HepG2 (cell line): ENCODE measurements around the gene NUP93.

Source experiments
- CTCF ChIP-seq: sonication (generic); formaldehyde crosslinking; IDR thresholded peaks from 2 replicates; pipeline ENCODE4 v1.5.0; 2020; ENCODE audit warnings: mild to moderate bottlenecking, missing genetic modification reagents, moderate library complexity
- EP300 ChIP-seq, 3 experiments: sonication (generic) in 1 of 3; formaldehyde crosslinking in 1 of 3; IDR thresholded peaks; 2 replicates each; pipeline versions ENCODE4 v1.5.1 to v1.6.1; 2011 to 2020; ENCODE audit warnings: low read depth in 2 of 3, low read length in 2 of 3, borderline replicate concordance in 1 of 3, improper control_type of control experiment in 1 of 3, mild to moderate bottlenecking in 1 of 3, missing genetic modification reagents in 1 of 3, moderate library complexity in 1 of 3
- HCFC1 ChIP-seq: fragments of 150-350 bp; IDR thresholded peaks from 2 replicates; pipeline ENCODE4 v1.6.1; 2014; ENCODE audit warnings: low read depth, low read length
- PREB ChIP-seq: sonication (generic); formaldehyde crosslinking; IDR thresholded peaks from 2 replicates; pipeline ENCODE4 v1.4.0; 2020; ENCODE audit warnings: missing genetic modification reagents
- TBP ChIP-seq: sonication (generic); formaldehyde crosslinking; IDR thresholded peaks from 2 replicates; pipeline ENCODE4 v1.5.0; 2020; ENCODE audit warnings: missing genetic modification reagents
- ZNF274 ChIP-seq: sonication (generic); formaldehyde crosslinking; IDR thresholded peaks from 2 replicates; pipeline ENCODE4 v1.5.1; 2020; ENCODE audit warnings: mild to moderate bottlenecking, missing genetic modification reagents

- TF ChIP-seq ZNF274 (CRISPR knock-in tag) = no peak
- no peak for TF ChIP-seq PREB (CRISPR knock-in tag)
- TF ChIP-seq CTCF = no peak
- TF ChIP-seq TBP = no peak
- no peak for TF ChIP-seq EP300 (IDR thresholded peaks at IDR 0.05; ENCODE audit: low read depth in 2 of 2, low read length in 2 of 2)
- no peak for TF ChIP-seq EP300 (CRISPR knock-in tag; IDR thresholded peaks at IDR 0.05; ENCODE audit: borderline replicate concordance)
- no peak for TF ChIP-seq HCFC1
Observed at GRCh38 chr16:56726283-56726682, 3.6 kb upstream of the NUP93 start.
